GM23248 (cell line): Measurements from ENCODE around the gene AMDHD1.

Experiments
- EZH2 ChIP-seq: fragments of 200-600 bp; sonication (generic); IDR thresholded peaks from 2 replicates; pipeline ENCODE4 v1.6.1; 2018; ENCODE audit warnings: antibody characterized with exemption, mild to moderate bottlenecking; ENCODE audit not compliant: insufficient read depth, poor library complexity, severe bottlenecking
- EZH2phosphoT487 ChIP-seq: fragments of 200-600 bp; sonication (generic); IDR thresholded peaks from 2 replicates; pipeline ENCODE4 v1.6.1; 2018; ENCODE audit warnings: antibody characterized with exemption, moderate library complexity, mild to moderate bottlenecking, low read depth; ENCODE audit not compliant: insufficient read depth

GRCh38 chr12:95956557-95957145 lies 13.5 kb downstream of the AMDHD1 start:
- TF ChIP-seq EZH2phosphoT487 (no peak), EZH2 (no peak)
